ENCODE measurements around the gene WDCP.
"Not testable (repeated sequence)": the region's sequence is repeated elsewhere in the genome, so short reads cannot be mapped to it uniquely, and the experiment has no call there.

WDCP gene, protein sequence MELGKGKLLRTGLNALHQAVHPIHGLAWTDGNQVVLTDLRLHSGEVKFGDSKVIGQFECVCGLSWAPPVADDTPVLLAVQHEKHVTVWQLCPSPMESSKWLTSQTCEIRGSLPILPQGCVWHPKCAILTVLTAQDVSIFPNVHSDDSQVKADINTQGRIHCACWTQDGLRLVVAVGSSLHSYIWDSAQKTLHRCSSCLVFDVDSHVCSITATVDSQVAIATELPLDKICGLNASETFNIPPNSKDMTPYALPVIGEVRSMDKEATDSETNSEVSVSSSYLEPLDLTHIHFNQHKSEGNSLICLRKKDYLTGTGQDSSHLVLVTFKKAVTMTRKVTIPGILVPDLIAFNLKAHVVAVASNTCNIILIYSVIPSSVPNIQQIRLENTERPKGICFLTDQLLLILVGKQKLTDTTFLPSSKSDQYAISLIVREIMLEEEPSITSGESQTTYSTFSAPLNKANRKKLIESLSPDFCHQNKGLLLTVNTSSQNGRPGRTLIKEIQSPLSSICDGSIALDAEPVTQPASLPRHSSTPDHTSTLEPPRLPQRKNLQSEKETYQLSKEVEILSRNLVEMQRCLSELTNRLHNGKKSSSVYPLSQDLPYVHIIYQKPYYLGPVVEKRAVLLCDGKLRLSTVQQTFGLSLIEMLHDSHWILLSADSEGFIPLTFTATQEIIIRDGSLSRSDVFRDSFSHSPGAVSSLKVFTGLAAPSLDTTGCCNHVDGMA
- 2.1 to 11.8 (median 9.0) reads per million in 4 donors for total RNA-seq

DNA sequence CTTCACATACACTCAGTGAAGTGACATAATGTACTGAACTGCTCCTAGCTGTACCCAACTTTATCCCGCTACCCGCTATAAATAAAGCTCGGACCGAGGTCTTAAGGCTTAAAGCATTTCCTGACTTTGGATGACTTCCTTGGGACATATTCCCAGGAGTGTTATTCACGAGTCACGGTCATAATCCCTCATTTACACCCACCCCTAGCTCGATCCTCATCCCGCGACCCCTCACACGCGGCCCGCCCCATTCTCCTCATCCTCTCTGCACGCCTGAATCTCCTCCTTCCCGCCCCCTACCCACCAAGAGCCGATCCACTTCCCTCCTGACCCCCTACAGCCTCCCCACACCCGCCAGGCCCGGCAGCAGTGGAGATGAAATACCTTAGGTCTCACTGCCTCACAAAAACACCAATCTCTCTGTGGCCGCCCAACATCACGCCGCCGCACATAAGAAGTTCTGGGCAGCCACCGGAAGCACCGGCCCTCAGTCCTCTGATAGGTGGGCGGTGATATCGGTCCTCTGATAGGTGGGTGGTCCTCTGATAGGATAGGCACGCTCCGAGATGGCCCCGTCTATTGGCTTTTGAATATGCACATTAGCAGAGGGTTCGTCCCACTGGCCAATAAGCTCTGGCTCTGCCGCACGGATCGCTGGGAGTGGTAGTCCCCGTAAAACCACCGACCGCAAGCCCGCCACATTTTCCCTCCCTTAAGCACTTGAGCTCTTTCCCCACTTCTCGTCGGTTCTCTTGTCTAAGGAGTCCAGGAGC, at the start of gene WDCP:
WDCP (minus strand) TSS at position 462 of the 773 bp plus-strand sequence. CDS start 7,897 bp downstream, outside the sequence.
- peak; percentile 86 to 98 (median 91) for DNase-seq

DNA sequence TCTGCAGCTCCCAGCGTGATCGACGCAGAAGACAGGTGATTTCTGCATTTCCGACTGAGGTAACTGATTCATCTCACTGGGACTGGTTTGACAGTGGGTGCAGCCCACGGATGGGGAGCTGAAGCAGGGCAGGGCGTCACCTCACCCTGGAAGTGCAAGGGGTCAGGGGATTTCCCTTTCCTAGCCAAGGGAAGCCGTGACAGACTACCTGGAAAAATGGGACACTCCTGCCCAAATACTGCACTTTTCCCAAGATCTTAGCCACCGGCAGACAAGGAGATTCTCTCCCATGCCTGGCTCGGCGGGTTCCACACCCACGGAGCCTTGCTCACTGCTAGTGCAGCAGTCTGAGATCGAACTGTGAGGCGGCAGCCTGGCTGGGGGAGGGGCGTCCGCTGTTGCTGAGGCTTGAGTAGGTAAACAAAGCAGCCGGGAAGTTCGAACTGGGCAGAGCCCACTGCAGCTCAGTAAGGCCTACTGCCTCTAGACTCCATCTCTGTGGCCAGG, 48.0 kb upstream of the WDCP start:
- DNase-seq, result not testable (repeated sequence)

DNA sequence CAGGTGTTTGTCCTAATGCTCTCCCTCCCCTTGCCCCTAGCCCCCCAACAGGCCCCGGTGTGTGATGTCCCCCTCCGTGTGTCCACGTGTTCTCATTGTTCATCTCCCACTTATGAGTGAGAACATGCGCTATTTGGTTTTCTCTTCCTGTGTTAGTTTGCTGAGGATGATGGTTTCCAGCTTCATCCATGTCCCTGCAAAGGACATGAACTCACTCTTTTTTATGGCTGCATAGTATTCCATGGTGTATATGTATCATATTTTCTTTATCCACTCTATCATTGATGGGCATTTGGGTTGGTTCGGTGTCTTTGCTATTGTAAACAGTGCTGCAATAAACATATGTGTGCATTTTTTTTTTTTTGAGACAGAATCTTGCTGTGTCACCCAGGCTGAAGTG, 46.1 kb upstream of the WDCP start:
- not testable (repeated sequence) for DNase-seq

DNA sequence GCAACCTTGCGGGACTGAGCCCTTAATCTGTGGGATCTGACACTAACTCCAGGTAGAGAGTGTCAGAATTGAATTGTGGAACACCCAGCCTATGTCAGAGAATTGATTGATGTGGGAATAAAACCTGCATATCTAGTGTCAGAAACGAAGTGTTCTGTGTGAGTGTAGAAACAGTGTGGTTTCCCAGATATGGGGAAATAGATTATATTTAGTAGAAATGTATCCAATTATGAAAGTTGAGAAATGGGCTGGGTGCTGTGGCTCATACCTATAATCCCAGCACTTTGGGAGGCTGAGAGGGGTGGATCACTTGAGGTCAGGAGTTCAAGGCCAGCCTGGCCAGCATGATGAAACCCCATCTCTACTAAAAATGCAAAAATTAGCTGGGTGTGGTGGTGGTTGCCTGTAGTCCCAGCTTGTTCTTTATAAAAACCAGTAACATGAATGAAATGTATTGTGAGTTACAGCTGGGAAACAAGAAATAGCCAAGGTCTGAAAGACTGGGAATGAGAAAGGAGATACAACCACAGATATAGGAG, 41.7 kb upstream of the WDCP start:
- no peak for DNase-seq

DNA sequence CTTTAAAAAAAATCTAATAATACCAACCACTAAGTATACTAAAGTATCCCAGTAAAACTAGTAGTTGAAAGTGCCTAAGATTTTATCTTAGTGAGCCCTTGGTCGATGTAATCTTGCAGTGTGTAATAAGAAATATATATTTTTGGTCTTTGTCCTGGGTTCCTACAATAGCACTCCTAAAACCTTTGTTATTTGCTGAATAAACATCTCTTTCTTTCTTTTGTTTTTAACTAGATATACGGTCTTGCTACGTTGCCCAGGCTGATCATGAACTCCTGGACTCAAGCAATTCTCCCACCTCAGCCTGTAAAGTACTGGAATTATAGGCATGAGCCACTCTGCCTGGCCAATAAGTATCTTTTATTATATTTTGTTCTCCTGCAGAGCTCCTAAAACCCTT, 39.8 kb upstream of the WDCP start:
- no peak for DNase-seq

DNA sequence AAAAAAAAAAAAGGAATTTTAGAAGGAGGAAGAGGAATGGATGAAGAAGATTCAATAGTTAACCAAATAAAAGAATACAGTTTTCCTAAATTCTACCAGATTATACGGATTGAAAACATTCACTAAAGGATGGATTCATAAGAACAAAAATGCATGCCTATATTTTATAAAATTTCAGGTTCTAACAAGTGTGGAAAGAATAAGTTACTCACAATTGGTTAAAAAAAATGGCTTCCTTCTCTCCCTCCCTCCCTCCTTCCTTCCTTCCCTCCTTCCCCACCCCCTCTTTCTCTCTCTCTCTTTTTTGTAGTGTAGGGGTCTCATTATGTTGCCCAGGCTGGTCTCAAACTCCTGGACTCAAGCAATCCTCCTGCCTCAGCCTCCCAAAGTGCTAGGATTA, 39.0 kb upstream of the WDCP start:
- DNase-seq, result no peak

DNA sequence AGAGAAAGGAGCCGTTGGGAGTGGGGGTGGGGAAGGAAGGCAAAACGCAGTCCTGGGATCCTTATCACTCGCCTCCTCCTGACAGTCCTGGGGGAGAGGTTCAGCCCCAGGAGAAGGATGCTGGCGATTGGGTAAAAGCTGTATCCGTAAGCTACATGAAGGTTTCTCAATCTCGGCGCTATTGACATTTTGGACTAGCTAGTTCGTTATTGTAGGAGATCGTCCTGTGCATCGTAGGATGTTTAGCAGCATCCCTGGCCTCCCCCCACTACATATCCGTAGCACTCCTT, 38.0 kb upstream of the WDCP start:
- DNase-seq, result no peak

DNA sequence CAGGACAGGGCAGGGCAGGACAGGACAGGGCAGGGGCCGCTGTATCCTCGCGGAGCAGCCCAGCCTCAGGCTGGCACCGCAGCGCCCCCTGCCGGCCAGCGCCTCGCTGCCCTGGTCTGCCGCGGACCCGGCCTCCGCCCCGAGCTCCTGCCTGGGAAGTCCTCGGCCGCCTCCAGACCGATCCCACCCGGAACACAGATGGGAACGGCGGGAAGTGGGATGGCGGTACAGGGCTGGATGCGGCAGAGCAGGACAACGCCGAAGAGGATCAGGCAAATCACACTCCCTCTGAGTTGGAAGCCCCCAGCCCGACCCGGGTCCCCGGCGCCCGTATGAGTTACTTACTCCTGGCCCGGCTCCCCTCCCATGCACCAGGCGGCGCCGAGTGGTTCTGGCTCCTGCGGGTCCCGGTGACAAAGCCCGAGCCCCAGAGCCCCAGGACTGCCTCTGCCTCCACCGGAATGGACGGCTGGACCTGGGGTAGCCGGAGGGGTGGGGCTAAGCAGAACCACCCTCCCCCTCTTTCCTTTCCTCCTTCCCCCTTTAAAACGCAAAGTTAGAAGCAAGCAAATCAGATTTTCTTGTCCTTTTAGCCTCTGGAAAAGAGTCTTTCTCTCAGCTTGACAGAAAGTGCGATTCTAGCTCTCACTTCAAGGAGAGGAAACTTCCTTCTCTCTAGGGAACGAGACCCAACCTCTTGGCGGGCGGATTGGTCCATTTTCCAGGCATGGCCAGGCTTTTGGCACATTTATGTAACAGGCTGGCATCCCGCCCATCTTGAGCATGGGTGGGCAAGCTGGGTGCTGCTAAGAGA, 37.4 kb upstream of the WDCP start, which contains the start of gene TP53I3:
TP53I3 (minus strand) TSS at position 449 of the 814 bp plus-strand sequence. CDS start 508 bp downstream, outside the sequence.
- peak; percentile 63 to 79 (median 74) for DNase-seq

DNA sequence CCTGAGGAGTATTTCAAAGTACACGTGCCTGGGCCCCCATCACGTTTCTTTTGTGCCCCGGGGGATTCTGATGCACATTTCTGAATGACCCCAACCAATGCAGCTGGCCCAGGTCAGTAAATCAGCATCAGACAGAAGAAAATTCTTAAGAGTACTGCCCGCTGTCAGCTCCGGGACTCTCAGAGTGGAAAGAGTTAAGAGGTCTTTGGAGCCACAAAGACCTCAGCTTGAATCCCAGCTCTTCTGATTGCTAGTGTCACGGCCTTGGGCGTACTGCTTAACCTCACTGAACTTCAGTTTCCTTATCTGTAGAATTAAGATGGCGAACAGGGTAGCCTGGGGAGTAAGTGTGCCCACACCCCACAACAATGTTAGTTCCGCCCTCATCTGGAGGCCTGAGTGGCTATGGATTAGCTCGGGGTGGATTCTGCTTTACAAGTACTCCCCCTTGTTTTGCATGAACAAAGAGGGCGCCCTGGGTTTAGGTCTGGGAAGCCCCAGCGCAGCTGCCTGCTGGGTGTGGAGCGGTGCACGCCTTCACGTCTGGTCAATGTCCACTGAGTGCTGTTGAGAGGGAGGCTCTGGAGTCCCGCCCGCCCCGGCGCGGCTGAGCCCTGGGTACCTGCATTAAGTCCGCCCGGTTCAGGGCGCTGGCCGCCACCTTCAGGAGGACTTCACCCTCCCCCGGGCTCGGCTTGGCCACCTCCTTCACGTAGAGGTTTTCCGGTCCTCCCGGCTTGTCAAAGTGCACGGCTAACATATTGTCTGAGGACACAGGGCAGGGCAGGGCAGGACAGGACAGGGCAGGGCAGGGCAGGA, 36.6 kb upstream of the WDCP start:
- peak in 4 of 5 donors; percentile 8 to 57 (median 23) for DNase-seq

DNA sequence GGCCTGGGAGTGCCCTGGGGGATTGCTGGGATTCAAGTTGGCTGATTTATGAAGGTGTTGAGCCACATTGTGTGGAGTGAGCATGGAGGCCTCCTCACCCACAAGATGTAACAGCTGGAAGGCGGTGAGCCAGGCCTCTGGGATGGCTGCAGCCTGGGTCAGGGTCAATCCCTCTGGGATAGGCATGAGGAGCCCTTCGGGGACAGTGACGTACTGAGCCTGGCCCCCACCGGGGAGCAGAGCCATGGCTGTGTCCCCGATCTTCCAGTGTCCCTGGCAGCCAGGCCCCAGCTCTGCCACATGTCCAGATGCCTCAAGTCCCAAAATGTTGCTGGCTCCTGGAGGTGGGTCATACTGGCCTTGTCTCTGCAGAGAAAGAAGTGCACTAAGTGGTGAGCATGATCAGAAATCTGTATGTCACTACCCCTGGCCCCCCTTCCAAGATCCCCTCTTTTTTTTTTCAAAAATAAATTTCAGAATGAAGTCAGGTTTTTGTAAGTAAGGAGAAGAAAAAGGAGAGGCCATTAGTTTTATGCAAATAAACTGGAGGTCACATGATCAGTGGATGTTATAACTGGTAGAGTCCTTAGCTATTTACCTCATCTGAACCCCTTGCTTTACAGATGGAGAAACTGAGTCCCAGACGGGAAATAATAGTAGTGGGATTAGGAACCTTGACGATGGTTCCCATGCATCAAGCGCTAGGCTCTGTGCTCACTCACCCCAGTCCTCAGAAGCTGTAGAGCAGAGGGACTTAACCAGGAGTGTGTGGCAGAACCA, 35.8 kb upstream of the WDCP start:
- DNase-seq, result no peak

DNA sequence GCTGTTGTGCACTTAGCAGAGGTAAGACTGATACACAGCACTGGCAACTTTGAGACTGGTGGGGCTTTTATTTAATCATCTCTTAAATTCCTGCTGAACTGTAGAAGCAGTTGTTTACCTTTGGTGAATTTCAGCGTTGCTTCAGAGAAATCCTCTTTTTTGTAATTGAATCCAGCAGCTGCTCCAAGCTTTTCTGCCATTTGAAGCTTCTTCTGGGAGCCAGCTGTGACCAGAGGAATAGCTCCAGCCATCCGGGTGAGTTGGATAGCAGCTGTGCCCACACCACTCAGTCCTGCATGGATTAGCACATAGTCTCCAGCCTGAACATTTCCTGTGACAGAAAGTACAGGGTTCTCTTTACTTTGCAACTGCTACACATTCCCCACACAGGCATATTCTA, 33.5 kb upstream of the WDCP start:
- DNase-seq, result no peak

DNA sequence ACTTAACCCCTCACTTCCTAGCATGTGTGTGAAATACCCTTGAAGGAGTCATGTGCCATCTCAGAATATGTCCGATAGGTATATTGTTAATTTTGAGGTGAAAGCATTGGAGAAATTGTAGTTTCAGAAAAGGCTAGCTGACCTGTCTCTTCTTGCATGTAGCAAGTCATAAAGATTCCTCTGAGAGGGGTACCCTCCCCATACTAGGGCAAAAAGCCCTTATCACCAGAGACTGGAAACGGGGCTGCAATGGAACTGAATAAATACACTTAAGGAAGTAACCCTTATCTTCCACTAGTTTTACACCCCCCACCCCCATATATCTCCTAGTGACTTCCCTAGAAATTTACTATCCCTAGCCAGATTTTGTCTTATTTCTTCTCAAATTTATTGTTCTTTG, 30.7 kb upstream of the WDCP start:
- no peak for DNase-seq

DNA sequence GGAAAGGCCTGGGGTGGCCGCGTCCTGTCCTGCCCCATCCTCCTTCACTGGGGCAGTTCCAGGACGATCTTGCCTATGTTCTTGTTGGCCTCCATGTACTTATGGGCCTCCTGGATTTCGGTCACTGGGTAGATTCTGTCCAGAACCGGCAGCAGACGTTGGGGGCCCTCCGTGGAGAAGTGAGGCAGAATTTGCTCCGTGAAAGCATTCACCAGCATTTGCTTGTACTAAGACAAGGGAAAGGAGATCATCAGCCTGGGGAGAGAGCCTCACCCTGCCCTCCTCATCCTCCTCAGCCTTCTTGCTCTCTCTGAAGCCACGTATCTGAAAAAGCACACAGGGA, 30.3 kb upstream of the WDCP start:
- DNase-seq, result no peak

DNA sequence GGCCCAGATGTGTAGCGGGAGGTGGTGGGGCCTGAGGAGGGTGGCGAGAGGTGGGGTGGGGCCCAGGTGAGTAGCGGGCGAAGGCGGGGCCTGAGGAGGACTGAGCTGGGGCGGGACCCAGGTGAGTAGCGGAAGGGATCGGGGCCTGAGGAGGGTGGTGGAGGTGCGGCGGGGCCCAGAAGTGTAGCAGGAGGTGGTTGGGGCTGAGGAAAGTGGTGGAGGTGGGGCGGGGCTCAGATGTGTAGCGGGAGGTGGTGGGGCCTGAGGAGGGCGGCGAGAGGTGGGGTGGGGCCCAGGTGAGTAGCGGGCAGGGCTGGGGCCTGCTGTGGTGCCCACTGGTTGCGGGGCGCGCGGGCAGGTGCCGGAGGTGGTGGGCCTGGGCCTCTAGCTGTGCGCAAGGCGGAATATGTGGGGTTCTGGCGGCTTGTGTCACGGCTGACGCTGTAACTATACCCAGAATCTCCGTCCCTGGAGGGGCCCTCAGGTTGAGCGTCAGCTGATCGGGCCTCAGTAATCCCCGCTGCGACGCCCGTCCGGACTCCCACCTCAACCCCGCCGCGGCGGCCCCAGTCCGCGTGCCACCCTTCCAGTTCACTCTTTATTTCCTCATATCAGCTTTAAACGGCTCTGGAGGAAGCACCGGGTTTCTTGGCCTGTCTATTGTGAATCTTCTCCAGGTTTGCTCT, 29.8 kb upstream of the WDCP start:
- peak in 1 of 5 donors; percentile 18 for DNase-seq

DNA sequence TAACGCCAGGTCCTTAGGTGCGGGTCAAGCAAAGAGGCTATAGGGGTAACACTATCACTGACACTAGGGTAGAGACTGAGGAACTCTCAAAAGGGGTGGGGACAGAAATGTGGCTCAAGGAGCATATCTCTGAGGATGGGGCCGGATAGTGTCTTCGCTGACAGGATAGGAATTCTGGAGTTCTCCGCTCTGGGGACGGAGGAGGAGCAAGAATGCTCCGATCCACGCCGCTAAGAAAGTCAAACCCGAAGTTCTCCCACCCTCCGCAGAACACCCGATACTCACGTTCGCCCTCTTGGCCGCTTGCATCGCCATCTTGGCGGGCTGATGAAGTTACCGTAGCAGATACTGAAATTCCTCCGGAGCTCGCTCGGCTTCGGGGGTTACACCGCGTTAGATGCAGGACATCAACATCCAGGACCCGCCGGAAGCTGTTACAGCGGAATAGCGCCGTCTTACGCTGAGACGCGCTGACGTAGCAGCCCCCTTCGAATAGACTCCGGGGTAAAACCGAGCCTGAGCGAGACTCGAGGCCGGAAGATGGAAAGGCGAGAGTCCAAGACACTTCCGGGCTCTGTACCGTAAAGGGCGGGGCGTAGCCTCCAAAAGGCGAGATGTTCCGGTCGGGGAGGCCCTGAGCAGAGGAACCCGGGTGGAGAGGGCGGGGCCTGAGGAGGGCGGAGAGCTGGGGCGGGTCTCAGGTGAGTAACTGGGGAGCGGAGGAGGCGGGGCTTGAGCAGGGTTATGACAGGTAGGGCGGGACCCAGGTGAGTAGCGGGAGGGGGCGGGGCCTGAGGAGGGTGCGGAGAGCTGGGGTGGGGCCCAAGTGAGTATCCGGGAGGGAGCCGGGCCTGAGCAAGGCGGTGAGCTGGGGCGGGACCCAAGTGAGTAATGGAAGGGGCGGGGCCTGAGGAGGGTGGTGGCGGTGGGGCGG, 29.0 kb upstream of the WDCP start, which contains the start of gene SF3B6:
SF3B6 (minus strand) TSS at position 412 of the 934 bp plus-strand sequence; CDS start at position 315, 97 bp downstream.
- DNase-seq, result peak; percentile 100

DNA sequence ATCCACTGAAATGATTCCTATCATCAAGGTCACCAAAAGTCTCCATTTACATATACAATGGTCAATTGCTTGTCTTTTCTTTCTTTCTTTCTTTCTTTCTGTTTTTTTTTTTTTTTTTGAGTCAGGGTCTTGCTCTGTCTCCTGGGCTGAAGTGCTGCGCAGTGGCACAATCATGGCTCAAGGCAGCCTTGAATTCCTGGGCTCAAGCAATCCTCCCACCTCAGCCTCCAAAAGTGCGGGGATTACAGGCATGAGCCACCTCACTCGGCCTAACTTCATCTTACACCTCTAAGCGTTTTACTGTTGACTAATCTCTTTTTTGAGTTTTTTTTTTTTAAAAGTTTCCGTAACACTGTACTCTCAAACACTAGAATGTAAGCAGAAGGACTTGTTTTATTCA, 28.1 kb upstream of the WDCP start:
- DNase-seq, result no peak

DNA sequence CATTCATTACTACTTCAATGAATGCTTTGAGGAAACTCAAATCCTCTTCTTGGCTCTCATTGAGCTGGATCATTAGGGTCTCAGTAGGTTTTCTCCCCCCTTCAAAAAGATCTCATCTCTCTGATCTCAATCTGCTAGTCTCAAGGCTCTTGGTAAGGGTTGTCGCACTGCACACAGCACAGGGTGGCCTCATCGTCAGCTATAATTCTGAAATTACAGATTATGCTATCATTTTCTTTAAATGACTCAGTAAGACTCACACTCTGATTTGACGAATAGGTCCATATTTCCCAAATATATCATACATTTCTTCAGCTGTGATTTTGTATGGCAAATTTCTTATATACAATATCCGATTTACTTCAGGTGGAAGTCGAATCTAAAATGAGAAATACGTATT, 26.6 kb upstream of the WDCP start:
- no peak for DNase-seq

DNA sequence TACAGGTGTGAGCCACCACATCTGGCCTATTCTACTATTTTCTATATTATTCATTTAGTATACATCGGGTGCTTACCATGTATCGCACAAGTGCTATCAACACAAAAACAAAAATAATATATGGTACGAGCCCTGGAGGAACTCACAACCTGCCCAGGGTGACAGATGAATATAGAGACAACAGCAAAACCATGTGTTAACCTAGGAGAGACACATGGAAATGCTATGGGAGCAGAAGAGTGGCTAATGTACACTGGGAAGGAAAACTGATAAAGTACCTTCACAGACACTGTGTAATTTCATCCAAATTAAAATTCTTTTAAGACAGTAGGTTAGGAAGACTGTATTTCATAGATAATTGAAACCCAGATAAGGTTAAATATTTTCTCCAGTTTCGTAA, 25.1 kb upstream of the WDCP start:
- no peak for DNase-seq

All from T-helper 1 cell (primary cell).